ENCODE measurements around the gene DCDC2C.

DCDC2C gene

DNA sequence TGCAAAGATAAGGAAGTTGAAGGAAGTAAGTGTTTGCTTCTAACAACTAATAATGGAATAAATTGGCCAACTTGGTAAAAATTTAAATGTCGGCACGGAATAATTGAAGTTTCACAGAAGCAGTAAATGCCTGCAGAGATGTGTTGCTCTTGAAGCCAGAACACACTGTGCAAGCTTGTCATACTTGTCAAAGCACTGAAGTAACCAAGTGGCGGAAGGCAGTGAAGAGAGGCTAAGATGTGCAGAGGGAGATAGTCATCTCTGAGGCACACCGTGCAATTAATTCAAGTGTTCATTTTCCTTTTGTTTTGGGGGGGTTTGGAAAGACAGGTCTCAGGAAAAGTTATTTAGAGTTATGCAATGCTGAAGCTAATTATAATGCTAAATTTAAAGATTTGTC lies 5.2 kb downstream of the DCDC2C start:
- in situ Hi-C loops (cut with HindIII; ENCODE audit: low sequenced_read_pairs), result loop anchor here (10.0 kb wide), 1 partner anchor 116 kb away; no protein-coding TSS in a partner anchor

DNA sequence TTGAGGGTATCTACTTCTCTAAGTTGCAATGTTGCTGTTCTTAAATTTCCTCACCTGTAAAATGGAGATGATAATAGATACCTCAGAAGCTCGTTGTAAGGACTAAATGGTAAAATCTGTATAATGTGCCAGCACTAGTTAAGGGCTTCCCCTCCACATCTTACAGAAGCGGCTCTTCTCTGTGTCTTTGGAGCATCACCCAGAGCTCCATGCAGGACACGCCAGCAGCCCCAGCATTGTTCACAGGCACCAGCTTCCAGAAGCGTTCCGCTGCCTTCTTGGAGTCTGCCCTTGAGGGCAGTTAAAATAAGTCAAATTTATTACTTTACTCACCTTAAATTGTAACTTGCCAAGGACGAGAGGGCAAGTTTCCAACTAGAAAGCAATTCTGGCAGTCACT lies 5.8 kb downstream of the DCDC2C start:
- in situ Hi-C loops (cut with HindIII; ENCODE audit: low sequenced_read_pairs), result loop anchor here (10.0 kb wide), 1 partner anchor 116 kb away; no protein-coding TSS in a partner anchor

DNA sequence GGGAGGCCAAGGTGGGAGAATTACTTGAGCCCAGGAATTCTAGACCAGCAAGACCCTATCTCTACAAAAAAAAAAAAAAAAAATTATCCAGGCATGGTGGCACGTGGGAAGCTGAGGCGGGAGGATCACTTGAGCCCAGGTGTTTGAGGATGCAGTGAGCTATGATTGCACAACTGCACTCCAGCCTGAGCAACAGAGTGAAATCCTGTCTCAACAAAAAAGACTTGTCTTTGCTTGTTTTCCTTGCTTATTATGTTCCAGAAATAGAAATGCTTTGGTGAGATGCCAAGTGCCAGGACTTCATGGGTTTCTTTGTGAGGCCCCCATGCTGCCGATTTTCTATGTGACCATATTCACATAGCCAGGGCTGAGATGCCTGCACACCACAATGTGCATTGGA lies 9.0 kb downstream of the DCDC2C start:
- in situ Hi-C loops (cut with HindIII; ENCODE audit: low sequenced_read_pairs), result no loop called here

DNA sequence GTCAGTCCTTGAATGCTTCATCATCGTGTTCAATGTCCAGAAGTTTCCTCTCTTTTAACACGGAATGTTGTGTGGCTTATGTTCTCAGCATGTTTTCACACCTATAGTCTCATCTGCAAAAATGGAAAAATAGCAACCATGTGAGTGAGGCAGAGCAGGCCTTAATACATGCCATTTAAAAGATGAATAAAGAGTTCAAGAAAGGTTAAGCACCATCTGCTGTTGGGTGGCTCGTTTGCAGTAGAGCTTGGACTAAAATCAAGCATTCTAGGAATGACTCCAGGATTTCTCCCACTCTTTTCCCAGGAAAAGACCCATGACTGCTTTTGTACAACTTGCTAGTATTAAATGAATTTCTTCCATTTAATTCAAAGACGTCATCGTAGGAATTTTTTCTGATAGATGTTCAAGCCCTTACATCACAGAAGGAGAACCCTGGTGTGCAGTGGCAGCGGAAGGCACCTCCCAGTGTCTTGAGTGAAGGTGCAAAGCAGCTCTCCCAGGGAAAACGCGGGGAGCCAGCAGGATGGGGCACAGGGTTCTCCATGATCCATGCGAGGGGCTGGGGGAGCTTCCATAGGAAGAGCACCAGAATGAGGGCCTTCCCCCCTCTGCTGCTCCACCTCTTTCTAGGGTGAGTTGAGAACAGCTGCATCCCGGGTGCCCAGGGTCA lies 9.6 kb downstream of the DCDC2C start:
- in situ Hi-C loops (cut with HindIII; ENCODE audit: low sequenced_read_pairs), result no loop called here

DNA sequence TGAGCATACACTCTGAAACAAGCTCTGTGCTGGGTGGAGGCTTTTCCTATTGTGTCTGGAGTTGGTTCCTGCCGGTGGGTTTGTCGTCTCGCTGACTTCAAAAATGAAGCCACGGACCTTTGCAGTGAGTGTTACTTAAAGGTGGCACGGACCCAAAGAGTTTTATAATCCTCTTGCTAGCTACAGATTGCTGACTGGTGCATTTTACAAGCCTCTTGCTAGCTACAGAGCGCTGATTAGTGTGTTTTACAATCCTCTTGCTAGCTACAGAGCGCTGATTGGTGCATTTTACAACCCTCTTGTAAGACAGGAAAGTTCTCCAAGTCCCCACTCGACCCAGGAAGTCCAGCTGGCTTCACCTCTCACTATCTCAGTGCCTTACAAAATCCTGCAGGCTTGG lies 15.3 kb downstream of the DCDC2C start:
- in situ Hi-C loops (cut with HindIII; ENCODE audit: low sequenced_read_pairs), result no loop called here

DNA sequence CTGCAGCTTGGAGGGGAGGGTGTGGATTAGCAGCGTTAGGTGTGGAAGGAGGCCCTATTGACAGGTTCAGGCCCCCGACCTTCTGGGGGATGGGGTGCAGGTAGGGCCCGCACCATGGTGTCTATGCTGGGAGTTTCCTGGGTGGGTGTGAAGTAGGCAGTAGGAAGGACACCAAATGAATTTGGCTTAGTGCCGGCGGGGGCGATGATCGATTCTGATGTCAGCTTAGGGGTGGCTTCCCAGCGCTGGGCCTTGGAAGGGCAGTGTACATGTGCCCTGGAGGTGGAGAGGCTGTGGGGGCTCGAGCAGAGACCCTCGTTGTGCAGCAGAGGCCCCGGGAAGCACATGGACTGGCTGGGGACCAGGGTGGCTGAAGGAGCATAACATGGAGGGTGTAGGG lies 21.6 kb downstream of the DCDC2C start:
- in situ Hi-C loops (cut with HindIII; ENCODE audit: low sequenced_read_pairs), result loop anchor here (10.0 kb wide), 1 partner anchor 50 kb away; no protein-coding TSS in a partner anchor

DNA sequence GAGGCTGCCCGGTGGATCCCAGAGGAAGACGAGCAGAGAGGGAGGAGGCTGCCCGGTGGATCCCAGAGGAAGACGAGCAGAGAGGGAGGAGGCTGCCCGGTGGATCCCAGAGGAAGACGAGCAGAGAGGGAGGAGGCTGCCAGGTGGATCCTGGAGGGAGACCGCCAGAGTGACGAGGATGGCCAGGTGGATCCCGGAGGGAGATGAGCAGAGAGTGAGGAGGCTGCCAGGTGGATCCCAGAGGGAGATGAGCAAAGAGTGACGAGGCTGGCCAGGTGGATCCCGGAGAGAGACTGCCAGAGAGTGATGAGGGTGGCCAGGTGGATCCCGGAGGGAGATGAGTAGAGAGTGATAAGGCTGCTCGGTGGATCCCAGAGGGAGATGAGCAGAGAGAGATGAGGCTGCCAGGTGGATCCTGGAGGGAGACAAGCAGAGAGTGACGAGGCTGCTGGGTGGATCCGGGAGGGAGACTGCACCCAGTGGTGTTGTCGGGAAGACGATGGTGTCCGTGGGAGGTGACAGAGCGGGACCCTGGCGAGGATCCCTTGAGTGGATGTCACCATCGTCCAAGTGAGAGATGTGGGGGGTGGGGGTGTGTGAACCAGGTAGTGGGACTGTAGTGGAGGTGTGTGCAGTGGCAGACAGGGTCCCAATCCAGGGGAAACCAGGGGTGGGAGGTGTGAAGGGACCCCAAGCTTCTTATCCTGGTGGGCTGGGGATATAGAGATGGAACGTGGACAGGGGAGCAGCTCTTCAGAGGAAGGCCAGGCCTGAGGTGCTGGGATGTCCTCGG lies 22.3 kb downstream of the DCDC2C start:
- in situ Hi-C loops (cut with HindIII; ENCODE audit: low sequenced_read_pairs), result loop anchor here (10.0 kb wide), 1 partner anchor 49 kb away; no protein-coding TSS in a partner anchor

DNA sequence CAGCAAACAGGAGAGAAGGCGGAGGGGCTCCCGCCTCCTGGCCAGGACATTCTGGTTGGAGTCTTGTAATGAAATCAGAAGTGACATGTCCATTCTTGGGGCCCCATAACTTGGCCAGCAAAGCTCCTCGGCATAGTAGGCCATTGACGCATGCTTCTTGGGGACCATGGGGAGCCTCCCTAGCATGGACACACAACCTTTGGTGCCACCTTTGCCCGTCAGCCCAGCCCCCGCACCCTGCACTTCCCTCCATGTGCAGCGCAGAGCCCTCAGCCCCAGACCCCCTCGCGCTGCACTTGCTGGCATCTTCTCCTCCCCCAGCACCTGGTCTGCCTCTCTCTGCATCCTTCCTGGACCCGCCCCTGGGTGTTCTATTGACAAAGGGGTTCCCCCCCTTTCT lies 23.1 kb downstream of the DCDC2C start:
- in situ Hi-C loops (cut with HindIII; ENCODE audit: low sequenced_read_pairs), result loop anchor here (10.0 kb wide), 1 partner anchor 48 kb away; no protein-coding TSS in a partner anchor

DNA sequence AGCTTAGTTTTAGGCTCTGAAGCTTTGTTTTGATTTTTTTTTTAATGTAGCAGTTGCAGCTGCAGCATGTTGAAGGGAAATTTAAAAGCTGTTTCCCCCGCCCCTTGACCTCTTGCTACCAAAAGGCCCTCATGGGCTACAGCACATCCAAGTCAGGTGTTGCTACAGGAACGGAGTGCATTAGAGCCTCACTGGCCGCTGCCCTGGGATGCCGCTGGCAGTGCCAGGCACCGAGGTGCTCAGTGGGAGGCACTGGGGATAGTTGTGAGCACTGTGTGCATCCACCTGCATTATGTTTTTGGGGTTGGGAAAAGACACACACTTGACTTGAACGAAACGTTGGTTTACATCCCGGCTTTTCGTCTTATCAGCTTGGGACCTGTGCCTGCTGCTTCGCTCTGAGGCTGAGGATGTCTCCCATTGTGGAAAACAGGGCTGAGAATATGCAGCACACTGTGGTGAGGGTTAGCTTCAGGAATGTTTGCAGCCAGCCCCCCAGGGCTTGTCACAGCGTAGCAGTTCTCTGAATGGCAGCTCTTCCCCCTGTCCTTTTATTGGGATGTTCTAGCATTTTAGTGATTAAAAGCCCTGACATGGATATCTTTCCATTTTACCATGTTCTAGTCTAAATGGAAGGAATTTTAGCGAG lies 24.1 kb downstream of the DCDC2C start:
- in situ Hi-C loops (cut with HindIII; ENCODE audit: low sequenced_read_pairs), result loop anchor here (10.0 kb wide), 1 partner anchor 47 kb away; no protein-coding TSS in a partner anchor

DNA sequence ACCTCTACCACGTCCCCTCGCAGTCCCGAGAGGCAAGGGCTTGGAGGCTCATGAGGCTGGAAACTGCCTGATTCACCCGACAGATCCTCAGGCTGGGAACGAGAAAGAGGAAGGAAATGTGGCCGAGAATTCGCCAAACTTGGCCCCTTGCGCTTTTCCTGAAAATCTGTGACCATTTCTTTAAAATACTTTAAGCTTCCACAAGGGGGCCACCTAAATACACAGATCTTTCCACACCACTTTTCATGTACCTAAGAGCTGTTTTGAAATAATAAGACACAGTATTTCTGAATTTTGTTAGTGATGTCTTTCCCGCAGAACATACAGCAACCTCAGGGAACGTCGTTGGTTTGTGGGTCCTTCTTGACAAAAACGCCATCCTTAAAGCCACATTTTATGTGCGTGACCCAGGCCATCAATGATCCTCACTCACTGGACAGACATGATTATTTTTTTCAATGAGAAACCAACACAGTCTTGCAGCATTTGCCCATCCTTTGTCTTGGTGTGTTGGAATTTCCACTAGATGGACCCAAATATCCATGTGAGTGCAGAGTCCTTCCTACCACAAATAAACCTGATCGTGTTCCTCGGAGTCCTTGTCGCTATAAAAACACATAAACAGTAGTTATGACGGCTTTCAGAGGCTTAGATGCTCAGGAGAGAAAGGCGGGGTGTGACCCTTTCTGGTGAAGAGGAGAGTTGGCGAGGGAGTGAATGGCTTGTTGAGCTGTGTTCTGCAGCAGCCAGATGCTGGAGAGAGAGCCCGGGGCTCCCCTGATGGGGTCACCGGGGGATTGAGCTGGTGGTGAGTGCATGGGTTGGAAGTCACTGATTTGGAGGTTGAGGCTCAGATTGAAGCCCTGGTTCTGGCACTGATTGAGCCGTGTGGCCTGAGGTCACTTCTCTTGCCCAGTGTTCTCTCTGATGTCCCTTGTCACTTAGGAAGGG lies 25.0 kb downstream of the DCDC2C start:
- in situ Hi-C loops (cut with HindIII; ENCODE audit: low sequenced_read_pairs), result loop anchor here (10.0 kb wide), 1 partner anchor 46 kb away; no protein-coding TSS in a partner anchor

DNA sequence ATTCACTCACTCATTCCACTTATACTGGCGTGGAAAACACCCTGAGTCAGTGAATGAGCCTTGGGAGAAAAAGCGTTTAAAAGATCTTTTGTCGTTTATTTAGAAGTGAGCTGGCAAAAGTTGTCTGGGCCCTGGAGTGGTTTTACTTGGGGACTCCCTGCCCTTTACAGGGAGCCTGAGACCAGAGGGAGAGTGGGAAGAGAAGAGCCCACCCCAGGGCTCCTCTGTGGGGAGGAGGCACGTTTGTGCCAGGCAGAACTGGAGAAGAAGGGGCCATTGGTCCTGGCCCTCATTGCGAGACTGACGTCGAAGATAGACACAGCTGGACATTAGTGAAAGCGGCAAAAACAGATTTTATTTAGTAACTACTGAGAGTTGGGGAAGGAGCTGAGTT lies 25.7 kb downstream of the DCDC2C start:
- in situ Hi-C loops (cut with HindIII; ENCODE audit: low sequenced_read_pairs), result loop anchor here (10.0 kb wide), 1 partner anchor 46 kb away; no protein-coding TSS in a partner anchor

DNA sequence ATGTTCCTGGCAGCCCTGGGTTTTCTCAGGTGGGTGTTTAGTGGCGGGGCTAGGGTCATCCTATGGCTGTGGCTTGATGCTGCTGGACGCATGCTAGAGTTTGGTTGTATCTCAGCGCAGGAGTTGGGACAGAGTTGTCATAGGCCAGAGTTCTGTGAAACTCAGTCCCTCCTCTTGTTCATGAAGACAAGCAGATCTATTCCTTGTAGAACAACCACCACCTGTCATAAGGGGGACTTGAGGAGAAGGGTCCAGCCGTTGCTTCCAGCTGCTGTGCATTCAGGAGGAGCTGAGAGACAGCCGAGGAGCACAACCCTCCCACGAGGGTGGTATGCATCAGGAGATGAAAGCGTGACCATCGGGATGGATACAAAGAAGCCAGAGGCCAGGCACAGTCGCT lies 26.4 kb downstream of the DCDC2C start:
- in situ Hi-C loops (cut with HindIII; ENCODE audit: low sequenced_read_pairs), result loop anchor here (10.0 kb wide), 1 partner anchor 45 kb away; no protein-coding TSS in a partner anchor

DNA sequence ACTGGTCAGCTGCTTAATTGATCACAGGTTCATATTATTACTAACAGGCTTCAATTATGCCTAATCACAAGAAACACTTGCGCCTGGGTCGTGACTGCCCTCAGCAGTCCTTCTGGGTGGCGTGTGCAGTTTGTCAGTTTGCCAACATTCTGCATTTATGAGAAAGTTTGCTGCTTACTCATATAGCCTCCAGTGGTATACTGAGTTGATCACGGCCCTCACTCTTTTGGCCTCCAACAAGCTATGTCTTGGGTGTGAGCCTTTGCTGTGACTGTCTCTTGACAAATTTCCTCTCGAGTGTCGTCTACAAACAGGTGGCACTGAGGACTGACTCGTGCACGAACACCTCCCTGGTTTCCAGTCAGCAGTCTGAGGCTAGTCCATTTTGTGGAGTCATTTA lies 27.3 kb downstream of the DCDC2C start:
- in situ Hi-C loops (cut with HindIII; ENCODE audit: low sequenced_read_pairs), result no loop called here

DNA sequence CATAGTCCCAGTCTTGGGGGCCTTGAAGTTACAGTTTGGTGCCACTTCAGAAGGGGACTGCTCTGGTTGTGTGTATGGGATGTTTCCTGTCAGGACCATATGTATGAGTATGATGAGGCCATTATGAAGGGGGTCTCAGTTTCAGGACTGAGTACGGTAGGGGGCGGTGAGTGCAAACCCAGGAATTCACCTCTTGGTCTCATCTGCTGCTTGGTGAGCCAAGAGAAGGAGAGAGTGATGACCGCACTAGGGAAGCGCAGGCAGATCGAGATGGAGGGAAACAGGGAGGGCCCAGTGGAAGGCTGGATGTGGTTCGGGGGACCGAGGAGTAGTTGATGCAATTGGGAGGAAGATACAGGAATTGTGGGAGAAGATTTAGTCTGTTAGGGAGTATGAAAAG lies 28.5 kb downstream of the DCDC2C start:
- in situ Hi-C loops (cut with HindIII; ENCODE audit: low sequenced_read_pairs), result no loop called here

DNA sequence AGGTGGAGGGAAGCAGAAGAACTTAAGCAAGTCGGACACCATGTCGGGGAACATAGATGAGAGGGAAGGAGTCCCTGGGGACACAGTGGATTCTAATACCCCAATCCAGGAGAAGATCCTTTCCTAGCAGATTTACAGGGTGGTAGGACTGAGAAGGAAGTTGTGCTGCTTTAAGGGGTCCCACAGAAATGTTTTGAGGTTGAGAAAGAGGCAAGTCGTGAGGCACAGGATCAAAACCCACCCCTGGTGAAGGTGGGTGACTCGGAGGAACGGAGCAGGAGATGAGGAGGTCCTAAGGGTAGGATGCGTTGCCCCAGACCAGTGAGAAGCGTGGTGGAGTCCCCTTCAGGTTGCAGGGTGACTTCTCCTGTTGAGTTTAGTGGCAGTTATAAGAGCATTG lies 32.7 kb downstream of the DCDC2C start:
- in situ Hi-C loops (cut with HindIII; ENCODE audit: low sequenced_read_pairs), result no loop called here

DNA sequence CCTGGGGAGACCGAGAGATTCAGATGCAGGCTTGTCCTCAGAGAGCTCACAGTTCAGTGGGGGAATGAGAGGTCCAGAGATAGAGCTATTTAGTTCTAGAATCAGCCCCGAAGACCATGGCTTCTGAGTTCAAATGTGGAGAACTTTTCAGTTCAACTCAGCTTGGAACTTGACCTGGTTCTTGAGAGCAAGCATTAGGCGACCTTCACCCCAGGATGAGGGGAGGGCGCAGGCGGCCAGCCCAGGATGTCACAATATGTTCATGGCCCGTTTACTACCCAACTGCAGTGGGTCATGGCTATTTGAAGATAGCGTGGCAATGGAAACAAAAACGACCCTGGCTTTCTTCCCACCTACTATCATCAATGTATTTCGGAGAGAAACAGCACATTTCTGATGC lies 33.8 kb downstream of the DCDC2C start:
- in situ Hi-C loops (cut with HindIII; ENCODE audit: low sequenced_read_pairs), result no loop called here

DNA sequence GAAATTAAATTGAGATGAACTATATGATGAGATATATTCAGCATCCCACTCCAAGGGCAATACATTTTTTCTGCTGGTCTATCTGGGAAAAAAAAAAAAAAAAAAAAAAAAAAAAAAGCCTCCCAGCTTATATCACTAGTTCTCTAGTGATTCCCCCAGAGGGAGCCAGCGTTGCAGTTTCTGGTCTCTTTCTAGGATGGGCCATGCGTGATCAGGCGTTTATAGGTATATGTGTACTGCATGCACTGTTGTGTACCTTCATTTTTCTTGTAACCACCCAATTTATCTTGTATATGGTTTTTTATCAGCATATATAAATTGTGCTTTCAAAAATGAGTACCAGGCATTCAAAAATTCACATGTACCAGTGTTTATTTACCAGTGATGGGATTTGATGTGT lies 35.1 kb downstream of the DCDC2C start:
- in situ Hi-C loops (cut with HindIII; ENCODE audit: low sequenced_read_pairs), result no loop called here

DNA sequence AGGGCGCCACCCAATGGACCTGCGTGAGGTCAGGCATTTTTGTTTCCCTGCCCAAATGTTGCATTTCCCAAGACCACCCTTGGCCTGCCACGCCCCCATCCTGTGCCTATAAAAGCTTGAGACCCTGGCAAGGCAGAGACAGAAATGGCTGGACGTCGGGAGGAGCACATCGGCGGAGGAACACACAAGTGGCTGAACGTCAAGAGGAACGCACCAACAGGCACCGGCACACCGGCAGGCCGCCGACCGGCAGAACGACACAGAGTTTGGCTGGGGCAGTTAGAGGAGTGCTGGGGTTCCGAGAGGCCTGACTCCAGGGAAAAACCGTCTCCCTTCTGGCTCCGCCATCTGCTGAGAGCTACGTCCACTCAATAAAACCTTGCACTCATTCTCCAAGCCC lies 35.9 kb downstream of the DCDC2C start:
- in situ Hi-C loops (cut with HindIII; ENCODE audit: low sequenced_read_pairs), result no loop called here

DNA sequence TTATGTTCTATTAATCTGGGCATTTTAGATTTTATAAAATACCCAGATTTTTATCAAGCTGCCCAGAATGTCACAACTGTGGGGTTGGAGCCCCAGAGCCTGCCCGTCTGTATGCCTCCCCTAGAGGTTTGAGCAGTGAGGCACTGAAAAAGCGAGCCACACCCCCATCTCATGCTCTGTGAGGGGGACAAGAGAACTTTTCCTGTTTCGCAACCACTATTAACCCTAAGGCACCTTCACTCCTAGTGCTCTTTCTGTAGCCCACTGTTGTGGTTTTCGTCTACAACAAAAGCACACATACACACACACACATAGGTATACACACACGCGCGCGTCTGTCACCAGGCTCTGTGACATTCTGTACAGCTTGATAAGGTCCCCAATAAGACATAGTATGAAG lies 38.0 kb downstream of the DCDC2C start:
- in situ Hi-C loops (cut with HindIII; ENCODE audit: low sequenced_read_pairs), result no loop called here

DNA sequence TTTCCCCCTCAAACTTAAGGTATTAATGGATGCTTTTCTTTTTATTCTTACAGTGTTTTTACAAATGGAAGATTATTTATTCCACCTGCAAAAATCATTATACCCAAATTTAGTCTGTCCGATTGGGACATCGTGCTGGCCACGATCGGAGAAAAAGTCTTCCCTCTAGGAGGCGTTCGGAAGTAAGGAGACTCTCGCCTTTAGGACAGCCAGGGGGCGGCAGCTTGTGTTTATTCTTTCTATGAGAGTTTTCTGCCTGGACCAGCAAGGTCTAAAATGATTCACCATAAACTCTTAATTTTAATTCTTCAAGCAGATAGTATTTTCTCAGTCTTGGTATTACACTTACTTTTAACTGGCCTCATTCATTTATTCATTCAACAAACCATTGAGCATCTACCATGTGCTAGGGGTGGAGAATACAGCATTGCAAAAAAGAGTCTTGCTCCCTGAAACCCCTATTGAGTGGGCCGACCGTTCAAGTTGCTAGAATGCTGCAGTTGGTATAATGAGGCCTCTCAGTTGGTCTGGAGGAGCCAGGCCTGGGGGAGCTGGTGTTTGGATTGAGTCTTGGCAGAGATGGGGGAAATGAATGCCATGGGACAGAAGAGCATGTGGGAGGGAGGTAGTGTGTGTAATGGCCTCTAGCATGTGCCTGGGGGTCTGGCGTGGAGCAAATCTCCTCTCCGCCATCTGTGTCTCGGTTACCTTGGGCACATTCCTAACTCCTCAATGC lies 38.7 kb downstream of the DCDC2C start:
- in situ Hi-C loops (cut with HindIII; ENCODE audit: low sequenced_read_pairs), result no loop called here
